ENCODE results near the gene DYDC1. TPM values are rescaled to one million over a fixed set of nuclear protein-coding genes. Genes with fewer than 3 reads are reported as not detected.
A peak's percentile ranks its signal among the peaks of the same experiment; 100 is the strongest.

Gene DYDC1
- 1 to 10 TPM in 1 of 4 donors, not detected in 3; 1.1 TPM for total RNA-seq

GRCh38 chr10:80356563-80356988 lies at the start of gene DYDC1, which contains the start of gene DYDC2:
DYDC1 (minus strand) TSS chr10:80356755; CDS start chr10:80352601, 4,154 bp downstream.
DYDC2 (plus strand) TSS chr10:80356781; CDS start chr10:80362444, 5,663 bp downstream.
- no peaks in the 10 kb centered on the region for H3K9me3 ChIP-seq
- no peaks in the 10 kb centered on the region for H3K27me3 ChIP-seq
- peaks cover 4 to 6% of the 10 kb centered on the region in 2 donors for H3K4me1 ChIP-seq
- peak; percentile 64 to 76 for DNase-seq
- H3K27ac ChIP-seq, result no peak within 1 kb of the TSS
- peak within 1 kb of the TSS in 1 of 3 donors; percentile 37 for H3K4me3 ChIP-seq (replicated peaks in 1 of 3)
- TF ChIP-seq CTCF (IDR thresholded peaks at IDR 0.05), result no peak
- TF ChIP-seq POLR2A (IDR thresholded peaks at IDR 0.05), result no peak
- intact Hi-C loops (cut with DNase I), result no loop called here
- no peaks in the 10 kb centered on the region for H3K36me3 ChIP-seq
- WGBS, 2 donors, result 0 to 1% methylated on average over 22 to 24 of the region's 43 CpGs

GRCh38 chr10:80406204-80406603 lies 49.6 kb upstream of the DYDC1 start:
- H3K27me3 ChIP-seq, result no peaks in the 10 kb centered on the region
- H3K9me3 ChIP-seq, result no peaks in the 10 kb centered on the region
- 60 to 74% methylated on average over 4 of the region's 4 CpGs for WGBS, 2 donors
- DNase-seq, result no peak
- no peaks in the 10 kb centered on the region for H3K36me3 ChIP-seq
- no peak for TF ChIP-seq CTCF (IDR thresholded peaks at IDR 0.05)
- TF ChIP-seq POLR2A (IDR thresholded peaks at IDR 0.05), result no peak
- peaks cover 26 to 28% of the 10 kb centered on the region in 2 donors for H3K4me1 ChIP-seq
- intact Hi-C loops (cut with DNase I), result no loop called here
- peak overlapping the region in 1 of 3 donors; percentile 15 for H3K27ac ChIP-seq
- H3K4me3 ChIP-seq (replicated peaks in 1 of 3), result no peak overlapping the region

GRCh38 chr10:80405626-80406025 lies 49.1 kb upstream of the DYDC1 start:
- 79 to 83% methylated on average over 4 of the region's 4 CpGs for WGBS, 2 donors
- H3K9me3 ChIP-seq, result no peaks in the 10 kb centered on the region
- no peak for DNase-seq
- H3K36me3 ChIP-seq, result no peaks in the 10 kb centered on the region
- peaks cover 21 to 22% of the 10 kb centered on the region in 2 donors for H3K4me1 ChIP-seq
- H3K27ac ChIP-seq, result peak overlapping the region in 1 of 3 donors; percentile 15
- no peaks in the 10 kb centered on the region for H3K27me3 ChIP-seq
- intact Hi-C loops (cut with DNase I), result no loop called here
- TF ChIP-seq POLR2A (IDR thresholded peaks at IDR 0.05), result no peak
- no peak for TF ChIP-seq CTCF (IDR thresholded peaks at IDR 0.05)
- no peak overlapping the region for H3K4me3 ChIP-seq (replicated peaks in 1 of 3)

GRCh38 chr10:80405035-80405434 lies 48.5 kb upstream of the DYDC1 start:
- no peak for TF ChIP-seq POLR2A (IDR thresholded peaks at IDR 0.05)
- TF ChIP-seq CTCF (IDR thresholded peaks at IDR 0.05), result no peak
- intact Hi-C loops (cut with DNase I), result no loop called here
- H3K36me3 ChIP-seq, result no peaks in the 10 kb centered on the region
- DNase-seq, result no peak
- WGBS, 2 donors, result 94% methylated on average over 1 of the region's 1 CpG
- H3K4me1 ChIP-seq, result peaks cover 15 to 16% of the 10 kb centered on the region in 2 donors
- H3K4me3 ChIP-seq (replicated peaks in 1 of 3), result no peak overlapping the region
- H3K27me3 ChIP-seq, result no peaks in the 10 kb centered on the region
- H3K27ac ChIP-seq, result no peak overlapping the region
- no peaks in the 10 kb centered on the region for H3K9me3 ChIP-seq

GRCh38 chr10:80400136-80400804 lies 43.7 kb upstream of the DYDC1 start:
- Histone ChIP-seq H3K4me1 (no peaks in the 10 kb centered on the region), H3K9me3 (no peaks in the 10 kb centered on the region), H3K27me3 (no peaks in the 10 kb centered on the region), H3K27ac (no peak overlapping the region), H3K4me3 (replicated peaks in 1 of 3) (no peak overlapping the region), H3K36me3 (no peaks in the 10 kb centered on the region)
- TF ChIP-seq POLR2A (IDR thresholded peaks at IDR 0.05) (no peak), CTCF (IDR thresholded peaks at IDR 0.05) (no peak)
- intact Hi-C loops (cut with DNase I), result no loop called here
- WGBS, 2 donors, result 78 to 79% methylated on average over 8 of the region's 8 CpGs
- no peak for DNase-seq

Data from thyroid gland (tissue), 4 donors.